AG09309 (cell line): ENCODE measurements around the gene DOK7.
A peak's percentile ranks its signal among the peaks of the same experiment; 100 is the strongest.

Source experiments
- DNase-seq: peaks from one replicate; pipeline ENCODE4 v3.0.0-alpha.2; 2010; ENCODE audit warnings: low read depth
- H3K4me3 ChIP-seq: 2 replicates; pipeline ENCODE4 v1.5.1; 2011; ENCODE audit warnings: mild to moderate bottlenecking, low read depth, low read length, moderate library complexity; ENCODE audit not compliant: control insufficient read depth
- TF ChIP-seq, protein P1 (sequence below): IDR thresholded peaks from 2 replicates; pipeline ENCODE4 v1.5.1; 2011; ENCODE audit warnings: mild to moderate bottlenecking, low read depth, low read length, inconsistent platforms; ENCODE audit not compliant: insufficient read depth, control insufficient read depth; ENCODE audit errors: missing control alignments

DOK7 gene

DNA sequence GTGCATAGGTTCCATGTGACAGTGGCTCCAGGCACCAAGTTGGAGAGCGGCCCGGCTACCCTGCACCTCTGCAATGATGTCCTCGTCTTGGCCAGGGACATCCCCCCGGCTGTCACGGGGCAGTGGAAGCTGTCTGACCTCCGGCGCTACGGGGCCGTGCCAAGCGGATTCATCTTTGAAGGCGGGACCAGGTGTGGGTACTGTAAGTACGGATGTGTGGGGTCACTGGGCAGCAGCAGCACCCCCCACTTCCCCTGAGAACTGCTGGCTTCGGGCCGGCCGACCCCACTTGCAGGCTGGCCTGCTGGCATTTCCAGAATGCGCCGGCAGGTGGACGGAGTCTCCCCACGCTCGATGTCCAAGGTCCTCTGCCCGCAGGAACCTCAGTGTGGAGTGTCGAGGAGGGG is 13.2 kb downstream of the DOK7 start:
- TF ChIP-seq, protein P1, sequence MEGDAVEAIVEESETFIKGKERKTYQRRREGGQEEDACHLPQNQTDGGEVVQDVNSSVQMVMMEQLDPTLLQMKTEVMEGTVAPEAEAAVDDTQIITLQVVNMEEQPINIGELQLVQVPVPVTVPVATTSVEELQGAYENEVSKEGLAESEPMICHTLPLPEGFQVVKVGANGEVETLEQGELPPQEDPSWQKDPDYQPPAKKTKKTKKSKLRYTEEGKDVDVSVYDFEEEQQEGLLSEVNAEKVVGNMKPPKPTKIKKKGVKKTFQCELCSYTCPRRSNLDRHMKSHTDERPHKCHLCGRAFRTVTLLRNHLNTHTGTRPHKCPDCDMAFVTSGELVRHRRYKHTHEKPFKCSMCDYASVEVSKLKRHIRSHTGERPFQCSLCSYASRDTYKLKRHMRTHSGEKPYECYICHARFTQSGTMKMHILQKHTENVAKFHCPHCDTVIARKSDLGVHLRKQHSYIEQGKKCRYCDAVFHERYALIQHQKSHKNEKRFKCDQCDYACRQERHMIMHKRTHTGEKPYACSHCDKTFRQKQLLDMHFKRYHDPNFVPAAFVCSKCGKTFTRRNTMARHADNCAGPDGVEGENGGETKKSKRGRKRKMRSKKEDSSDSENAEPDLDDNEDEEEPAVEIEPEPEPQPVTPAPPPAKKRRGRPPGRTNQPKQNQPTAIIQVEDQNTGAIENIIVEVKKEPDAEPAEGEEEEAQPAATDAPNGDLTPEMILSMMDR = no peak
- DNase-seq = no peak

DNA sequence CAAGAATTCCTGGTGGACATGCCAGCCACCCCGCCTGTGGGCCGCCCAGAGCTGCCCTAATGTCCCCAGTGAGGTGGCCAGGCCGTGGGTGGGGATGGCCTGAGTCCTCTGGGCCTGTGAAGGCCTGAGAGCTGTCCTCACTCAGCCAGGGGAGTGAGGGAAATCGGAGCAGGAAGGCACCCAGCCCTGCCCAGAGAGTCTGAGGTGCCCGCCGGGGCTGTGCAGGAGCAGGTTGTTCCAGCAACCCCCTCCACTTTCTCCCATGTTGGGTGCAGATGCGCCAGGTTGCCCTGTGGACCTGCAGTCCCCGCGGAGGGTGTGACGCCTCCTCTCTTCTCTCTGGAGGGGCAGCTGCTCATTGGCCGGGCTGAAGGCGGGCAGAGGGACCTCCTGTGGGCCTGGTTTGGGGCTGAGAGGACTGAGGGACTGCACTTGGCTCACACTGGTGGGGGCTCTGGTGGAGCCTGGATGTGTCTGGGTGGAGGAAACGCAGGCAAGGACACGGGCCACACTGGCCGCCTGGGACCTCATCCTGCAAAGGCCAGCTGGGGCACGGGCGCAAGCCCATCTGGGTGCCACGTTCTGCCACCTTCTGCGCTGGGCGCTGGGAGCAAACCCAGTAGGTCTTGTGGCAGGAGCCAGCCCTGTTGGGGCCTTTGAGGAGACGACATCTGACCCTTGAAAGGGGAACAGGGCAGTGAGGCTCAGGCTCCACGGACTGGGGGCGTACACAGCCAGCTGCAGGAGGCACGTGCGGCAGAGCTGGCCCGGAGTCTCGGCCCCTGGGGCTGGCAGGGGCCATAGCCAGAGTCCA is 14.0 kb downstream of the DOK7 start:
- TF ChIP-seq, protein P1 = no peak
- no peak overlapping the region for H3K4me3 ChIP-seq
- DNase-seq = no peak

More for the DNA sequence above, 13.2 kb downstream of the DOK7 start:
- H3K4me3 ChIP-seq = no peak overlapping the region

DNA sequence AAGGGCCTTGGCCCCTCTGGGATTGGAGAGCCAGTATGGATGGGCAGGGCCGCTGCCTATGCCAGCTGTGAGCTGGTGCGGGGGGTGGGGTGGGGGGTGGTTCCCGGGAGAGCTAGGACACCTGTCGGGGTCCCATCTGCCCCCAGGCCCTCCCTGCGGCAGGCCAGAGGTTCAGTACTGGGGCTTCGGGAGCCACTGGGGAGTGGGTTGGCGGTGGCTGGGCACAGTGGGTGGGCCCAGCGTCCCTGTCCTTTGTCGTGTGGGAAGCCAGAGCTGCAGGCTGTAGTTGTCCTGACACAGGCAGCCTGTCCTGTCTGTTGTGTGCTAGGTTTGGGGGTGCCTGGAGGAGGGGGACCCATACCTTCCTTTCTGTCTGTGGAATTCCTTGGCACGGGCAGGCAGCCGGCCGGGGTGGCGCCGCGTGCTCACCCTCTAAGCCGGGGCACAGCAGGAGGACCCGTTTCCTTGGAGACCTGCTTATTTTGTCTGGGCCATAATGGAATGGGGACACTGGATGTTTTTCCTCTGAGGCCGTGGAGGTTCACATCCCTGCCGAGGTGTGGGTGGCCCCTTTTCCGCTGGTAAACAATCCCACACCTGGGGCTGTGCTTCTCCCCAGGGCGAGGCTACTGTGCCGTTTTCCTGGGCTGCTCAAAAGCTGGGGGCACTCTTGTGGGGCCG is 14.8 kb downstream of the DOK7 start:
- TF ChIP-seq, protein P1 = no peak
- DNase-seq = no peak
- no peak overlapping the region for H3K4me3 ChIP-seq

DNA sequence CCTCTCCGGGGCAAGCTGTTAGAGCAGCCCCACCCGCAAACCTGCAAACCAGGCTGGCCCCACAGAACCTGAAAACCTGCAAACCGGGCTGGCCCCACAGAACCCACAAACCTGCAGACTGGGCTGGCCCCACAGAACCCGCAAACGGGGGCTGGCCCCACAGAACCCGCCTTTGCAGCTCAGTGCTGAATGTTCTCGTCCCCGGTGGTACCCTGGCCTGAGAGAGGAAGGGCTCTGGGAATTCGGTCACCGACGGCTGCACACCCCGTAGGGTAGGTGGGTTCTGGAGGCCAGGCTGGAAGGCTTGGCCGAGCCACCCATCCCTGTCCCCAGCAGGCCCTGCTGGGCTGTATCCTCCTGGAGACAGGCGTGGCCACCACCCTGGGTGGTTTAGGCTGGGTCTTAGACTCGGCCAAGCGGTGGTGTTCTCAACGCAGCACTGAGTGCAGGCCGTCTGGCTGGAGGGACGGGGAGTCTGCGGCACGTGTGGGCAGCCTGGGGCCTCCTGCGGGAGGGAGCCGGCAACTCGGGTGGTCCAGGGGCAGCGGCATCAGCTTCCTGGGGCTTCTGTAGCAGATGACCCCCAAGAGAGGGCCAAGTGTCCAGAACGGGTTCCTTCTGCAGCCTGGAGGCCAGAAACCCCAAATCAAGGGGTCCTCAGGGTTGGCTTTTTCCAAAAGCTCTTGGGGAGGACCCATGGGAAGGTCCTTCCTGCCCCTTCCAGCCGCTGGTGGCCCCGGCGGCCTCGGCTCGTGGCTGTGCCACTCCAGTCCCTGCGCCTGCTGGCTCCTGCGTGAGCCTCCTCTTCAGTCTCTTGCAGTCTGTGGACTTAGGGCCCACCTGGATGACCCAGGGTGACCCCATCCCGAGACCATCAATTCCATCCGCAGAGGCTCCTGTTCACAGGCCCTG is 15.6 kb downstream of the DOK7 start:
- DNase-seq = no peak
- TF ChIP-seq, protein P1 = no peak
- H3K4me3 ChIP-seq = no peak overlapping the region

DNA sequence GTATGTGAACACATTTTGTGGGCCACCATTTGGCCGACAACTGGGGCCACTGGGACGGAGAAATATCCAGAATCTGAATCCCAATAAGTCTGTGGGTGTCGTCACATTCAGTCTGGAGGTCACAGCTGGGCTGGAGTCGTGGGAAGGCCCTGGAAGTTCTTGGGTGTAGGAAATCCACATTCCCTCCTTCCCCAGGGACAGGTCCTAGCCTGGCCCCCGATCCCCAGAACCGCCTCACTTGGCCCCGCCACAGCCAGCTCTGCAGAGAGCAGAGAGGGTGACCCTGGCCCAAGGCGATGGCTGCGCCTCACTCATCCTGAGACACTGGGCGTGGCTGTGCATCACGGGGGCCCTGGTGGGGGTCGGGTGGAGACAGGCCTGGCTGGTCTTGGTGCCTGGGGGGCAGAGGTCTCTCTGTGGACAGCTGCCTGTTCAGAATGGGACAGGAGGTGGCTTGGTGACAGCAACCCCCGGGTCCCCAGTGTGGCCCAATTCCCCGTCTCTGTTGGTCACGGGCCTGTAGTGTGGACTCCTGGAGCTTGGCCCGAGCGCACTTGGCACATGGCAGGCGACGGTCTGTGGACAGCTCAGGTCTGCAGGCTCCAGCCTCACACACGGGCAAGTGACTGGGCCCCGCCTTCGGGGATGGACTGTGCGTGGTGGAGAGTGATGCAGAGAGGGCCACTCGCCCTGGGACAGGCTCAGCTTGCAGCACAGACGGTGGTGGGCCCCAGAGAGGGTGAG is 16.4 kb downstream of the DOK7 start:
- DNase-seq = no peak
- H3K4me3 ChIP-seq = no peak overlapping the region
- TF ChIP-seq, protein P1 = no peak

GRCh38 chr4:3480528-3481112 is 17.5 kb downstream of the DOK7 start:
- TF ChIP-seq, protein P1 = peak; percentile 100
- DNase-seq = no peak
- H3K4me3 ChIP-seq = no peak overlapping the region
